NCI-H446 (cell line): ENCODE results near the gene CIAO2A.
A peak's percentile ranks its signal among the peaks of the same experiment; 100 is the strongest.
"Not testable (repeated sequence)": the region's sequence is repeated elsewhere in the genome, so short reads cannot be mapped to it uniquely, and the experiment has no call there.

ENCODE experiments used
- DNase-seq, 2 experiments: peaks; one replicate each; lab custom pipeline; 2025; lab: John Stamatoyannopoulos, UW

Gene CIAO2A

DNA sequence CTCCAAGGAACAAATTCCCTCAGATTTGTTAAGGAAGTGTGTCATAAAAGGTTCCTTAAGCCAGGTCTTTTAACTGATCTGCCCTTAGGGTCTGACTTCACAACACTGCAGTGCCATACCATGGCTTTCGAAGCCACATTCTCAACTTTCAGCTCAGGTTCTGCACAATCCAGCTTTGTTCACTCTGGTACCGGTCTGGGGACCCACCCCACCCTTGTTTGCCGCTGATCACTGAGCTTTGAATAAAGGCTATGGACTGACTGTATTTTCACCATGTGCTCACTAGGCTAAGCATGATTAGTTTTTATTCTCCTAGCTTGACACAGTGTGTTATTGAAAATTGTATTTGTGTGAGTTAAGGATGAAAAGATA is 18.0 kb upstream of the CIAO2A start:
- no peak for DNase-seq

DNA sequence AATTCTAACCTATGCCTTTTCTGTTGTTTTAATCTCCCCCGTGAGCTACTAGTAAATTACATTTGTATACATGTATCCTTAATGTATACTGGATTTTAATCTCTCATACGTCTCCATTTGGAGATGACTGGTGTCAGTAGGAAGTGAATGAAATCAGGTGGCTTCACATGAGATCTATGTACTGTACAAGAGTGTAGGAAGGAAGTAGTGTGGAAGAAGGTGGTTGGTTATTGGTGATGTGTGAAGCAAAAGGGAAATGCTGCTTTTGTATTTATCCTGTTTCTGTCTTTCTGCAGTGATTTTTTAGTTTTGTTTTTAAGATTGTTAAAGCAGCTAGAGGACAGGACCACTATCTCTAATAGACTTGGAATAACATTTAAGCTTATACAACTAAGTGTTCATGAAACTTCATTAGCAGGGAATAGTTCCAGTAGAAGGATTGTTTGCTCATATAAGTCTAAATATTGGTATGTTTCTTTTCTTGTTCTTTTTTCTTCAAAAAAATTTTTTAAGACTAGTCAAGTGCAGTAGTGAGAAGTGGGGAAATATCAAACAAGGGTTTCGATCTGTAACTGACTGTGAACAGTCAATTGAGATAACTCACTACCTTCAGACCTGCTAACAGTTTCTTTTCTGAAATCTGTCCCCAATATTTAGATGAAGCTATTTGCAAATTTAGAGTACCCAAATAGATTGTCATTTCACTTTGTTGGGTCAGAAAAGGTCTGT is 17.5 kb upstream of the CIAO2A start:
- no peak for DNase-seq

DNA sequence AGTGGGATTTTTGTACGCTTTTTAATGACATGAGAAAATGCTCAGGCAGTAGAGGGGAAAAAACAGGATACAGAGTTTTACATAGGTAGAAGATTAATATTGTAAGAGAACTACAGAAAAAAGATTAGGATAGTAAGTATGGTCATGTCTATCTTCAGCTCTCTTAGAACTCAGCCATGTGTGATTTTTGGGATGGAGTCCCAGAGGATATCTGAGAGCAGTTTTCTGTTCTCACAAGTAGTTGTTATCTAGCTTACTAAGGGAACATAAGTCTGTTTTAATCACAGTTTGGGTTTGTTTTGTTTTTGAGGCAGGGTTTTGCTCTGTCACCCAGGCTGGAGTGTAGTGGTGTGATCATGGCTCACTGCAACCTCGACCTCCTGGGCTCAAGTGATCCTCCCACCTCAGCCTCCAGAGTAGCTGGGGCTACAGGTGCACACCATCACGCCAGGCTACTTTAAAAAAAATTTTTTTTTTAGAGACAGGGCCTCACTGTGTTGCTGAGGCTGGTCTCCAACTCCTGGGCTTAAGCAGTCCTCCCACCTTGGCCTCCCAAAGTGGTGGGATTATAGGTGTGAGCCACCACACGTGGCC is 16.6 kb upstream of the CIAO2A start:
- DNase-seq, result not testable (repeated sequence)

DNA sequence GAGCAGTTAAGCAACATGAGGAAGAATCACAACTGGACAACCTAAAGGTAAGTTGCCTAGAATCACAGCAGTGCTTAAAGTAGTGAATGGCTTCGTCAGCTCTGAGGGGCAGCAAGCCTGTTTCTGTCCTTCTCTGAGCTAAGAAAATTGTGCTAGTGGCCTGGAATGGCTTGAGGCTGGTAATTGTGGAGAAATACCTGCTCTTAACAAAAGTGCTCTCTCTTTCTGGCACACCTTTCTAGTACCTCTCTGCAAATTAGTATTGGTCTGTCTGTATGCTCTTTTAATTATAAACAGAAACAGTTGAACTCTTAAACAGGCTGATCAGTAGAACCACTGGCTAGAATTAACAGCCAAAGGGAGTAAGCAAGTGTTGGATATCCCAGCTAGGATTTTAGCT is 13.7 kb upstream of the CIAO2A start:
- no peak for DNase-seq

DNA sequence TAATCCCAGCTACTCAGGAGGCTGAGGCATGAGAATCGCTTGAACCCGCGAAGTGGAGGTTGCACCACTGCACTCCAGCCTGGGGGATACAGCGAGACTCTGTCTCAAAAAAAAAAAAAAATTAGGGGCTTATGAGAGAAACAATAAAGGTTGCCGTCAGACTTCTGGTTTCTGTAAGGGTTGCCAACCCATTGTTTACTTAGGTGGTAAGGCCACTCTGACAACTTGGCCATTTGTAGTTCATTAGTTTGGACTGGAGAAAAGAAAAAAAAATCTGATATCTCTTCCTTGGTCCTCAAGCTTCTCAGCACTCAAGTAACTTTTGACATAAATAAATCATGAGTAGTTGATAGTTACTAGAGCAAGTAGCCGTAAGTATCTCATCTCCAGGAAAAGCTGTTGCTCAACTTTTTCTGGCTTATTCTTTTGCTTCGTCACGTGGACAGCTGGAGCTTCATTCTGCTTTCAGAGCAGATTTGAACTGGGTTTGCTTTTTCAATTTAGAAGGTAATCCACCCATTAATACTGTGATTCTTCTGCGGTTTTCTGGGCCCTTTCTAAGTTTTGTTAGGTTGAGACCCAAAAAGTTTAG is 11.6 kb upstream of the CIAO2A start:
- no peak for DNase-seq

DNA sequence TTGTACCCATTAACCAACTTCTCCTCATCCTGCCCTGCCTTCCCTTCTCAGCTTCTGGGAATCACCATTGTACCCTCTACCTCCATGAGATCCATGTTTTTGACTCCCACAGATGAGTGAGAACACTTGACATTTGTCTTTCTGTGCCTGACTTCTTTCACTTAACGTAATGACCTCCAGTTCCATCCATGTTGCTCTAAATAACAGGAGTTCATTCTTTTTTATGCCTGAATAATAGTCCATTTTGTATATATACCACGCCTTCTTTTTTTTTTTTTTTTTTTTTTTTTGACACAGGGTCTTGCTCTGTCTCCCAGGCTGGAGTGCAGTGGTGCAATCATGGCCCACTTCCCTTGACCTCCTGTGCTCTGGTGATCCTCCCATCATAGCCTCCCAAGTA is 8.9 kb upstream of the CIAO2A start:
- no peak for DNase-seq

DNA sequence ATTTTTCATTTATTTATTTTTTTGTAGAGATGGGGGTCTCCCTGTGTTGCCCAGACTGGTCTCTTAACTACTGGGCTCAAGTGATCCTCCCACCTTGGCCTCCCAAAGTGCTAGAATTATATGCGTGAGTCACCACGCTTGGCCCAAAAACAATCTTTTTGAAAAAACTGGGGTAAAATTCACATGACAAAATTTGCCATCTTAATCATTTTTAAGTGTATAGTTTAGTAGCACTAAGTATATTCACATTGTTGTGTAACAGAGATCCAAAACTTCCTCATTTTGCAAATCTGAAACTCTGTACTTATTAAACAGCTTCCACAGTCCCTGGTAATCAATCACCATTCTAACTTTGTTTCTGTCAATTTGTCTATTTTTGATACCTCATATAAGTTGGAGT is 7.3 kb upstream of the CIAO2A start:
- DNase-seq, result no peak

DNA sequence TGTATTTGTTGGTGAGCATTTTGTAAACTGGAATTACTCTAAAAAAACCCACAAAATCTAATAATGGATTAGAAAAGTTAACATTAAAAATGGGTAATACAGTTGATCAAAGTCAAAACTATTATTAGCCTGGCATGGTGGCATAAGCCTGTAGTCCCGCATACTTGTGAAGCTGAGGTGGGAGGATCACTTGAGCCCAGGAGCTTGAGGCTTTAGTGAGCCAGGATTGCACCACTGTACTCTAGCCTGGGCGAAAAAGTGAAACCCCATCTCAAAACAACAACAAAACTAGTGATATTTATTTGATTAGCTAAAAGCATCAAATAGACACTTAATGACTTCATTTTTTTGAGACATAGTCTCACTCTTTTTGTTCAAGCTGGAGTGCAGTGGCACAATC is 5.7 kb upstream of the CIAO2A start:
- no peak for DNase-seq

DNA sequence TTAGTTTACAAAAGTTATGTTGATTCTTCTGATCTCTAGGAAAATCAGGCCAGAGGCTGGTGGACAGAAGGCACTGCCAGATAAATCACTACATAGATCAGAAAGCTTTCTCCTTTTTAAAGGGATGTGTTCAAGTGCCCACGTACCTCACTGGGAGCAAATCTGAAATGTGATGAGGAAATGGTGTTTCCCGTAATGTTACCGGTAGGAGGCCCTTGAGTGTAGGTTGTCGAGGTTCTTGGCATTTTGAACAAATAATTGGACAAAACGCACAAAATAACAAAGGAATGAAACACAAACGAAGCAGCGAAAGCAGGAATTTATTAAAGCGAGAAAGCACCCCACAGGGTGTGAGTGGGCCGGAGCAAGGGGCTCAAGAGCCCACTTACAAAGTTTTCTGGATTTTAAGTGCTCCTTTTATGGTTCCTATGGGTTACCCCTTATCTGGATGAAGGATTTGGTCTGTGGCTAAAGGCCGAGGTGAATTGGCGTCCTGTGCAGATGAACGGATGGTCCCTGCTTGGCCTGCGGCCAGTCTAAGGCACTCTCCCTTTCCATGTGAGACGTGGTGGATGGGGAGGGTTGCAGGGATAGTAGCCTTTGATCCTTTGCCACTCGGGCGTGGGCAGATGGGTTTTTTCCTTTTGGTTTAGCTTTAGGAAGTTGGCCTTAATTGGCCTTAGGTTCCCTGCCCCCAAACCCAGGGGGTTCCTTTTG is 3.2 kb upstream of the CIAO2A start:
- peak in 1 of 2 experiments; percentile 3 for DNase-seq

DNA sequence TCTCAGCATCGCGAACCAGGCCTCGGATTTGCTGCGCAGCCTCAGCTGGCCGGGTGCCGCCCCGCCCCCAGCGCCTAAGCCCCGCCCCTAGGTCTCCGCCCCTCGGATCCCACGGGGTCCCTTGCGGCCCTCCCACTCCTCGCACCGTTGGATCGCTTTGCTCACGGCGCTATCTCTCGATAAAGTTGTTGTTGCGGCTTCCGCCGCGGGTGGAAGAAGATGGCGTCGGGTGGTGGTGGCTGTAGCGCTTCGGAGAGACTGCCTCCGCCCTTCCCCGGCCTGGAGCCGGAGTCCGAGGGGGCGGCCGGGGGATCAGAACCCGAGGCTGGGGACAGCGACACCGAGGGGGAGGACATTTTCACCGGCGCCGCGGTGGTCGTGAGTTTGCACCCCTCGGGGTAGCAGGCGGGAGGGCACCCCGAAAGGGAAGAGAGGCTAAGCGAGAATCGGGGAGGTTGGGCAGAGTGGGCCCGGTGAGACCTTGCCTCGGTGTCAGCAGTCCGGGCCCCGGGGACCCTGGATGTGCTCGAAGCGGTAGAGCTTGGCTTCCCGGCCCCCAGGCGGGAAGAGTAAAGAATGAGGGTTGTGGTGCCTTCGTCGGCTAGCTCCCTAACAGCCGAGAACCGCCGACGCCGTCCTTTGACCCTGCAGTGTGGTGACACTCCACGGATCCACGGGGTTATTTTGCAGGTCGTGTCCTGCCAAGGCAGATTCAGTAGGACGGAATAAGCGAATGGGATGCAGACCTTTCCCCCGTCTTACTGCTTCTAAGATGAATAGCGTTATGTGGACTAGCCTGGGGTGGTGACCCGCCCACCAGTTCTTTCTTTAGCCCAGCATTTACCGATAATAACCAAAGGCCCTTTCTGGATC is 2.4 kb upstream of the CIAO2A start, which contains the start of gene SNX1:
TSS of gene SNX1 (plus strand) at position 188 of the 873 bp plus-strand sequence. CDS start at position 220, 32 bp downstream.
- DNase-seq, result peak; percentile 79 to 93

DNA sequence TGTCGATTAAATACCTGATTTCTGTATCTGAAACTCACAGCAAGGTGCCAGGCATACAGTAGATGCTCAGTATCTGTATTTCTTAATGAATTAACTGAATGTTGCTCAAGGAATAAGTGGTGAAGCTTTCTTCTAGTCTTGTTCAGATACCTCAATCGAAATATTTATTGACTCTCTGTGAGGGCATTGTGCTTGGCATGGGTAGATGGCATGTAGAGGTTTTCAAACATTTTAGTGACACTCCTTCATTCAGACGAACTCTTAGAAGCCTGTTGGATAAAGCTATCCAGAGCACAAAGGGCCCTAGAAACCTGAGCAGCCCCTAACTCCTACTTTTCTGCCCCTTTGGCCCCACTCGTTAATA is 1.8 kb upstream of the CIAO2A start:
- no peak for DNase-seq

DNA sequence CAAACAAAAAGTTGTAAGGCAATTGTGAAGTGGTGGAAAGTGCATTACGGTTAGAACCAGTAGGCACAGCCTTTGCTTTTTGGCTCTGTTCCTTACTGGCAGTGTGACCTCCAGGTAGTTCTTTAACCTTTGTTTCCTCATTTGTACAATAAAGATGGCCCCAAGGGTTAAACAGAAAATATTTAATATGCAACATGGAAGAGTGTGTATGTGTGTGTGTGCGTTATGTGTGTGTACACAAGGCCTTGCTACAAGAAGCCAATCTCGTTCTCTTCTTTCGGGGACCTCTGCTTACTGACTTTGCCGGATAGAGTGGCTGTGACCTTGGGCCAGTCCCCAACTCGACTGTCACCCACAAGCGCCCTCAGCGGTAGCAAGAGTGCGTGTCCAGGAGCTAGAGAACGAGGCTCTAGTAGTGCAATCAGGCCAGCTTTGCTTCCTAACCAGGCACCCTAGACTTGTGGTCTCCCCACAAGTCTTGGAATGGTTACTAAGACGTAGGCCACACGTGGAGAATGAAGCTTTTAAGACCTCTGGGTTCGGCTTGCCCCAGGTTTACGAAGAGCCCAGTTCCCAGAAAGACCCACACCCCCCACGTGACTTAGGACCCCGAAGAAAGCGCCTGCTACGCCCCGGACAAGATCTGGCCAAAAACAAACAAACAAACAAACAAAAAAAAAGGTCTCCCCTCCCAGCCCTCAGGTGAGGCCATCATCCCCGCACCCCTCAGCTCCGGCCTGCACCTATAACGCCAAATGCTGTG is 593 bp downstream of the CIAO2A start:
- DNase-seq, result peak in 1 of 2 experiments; percentile 35

DNA sequence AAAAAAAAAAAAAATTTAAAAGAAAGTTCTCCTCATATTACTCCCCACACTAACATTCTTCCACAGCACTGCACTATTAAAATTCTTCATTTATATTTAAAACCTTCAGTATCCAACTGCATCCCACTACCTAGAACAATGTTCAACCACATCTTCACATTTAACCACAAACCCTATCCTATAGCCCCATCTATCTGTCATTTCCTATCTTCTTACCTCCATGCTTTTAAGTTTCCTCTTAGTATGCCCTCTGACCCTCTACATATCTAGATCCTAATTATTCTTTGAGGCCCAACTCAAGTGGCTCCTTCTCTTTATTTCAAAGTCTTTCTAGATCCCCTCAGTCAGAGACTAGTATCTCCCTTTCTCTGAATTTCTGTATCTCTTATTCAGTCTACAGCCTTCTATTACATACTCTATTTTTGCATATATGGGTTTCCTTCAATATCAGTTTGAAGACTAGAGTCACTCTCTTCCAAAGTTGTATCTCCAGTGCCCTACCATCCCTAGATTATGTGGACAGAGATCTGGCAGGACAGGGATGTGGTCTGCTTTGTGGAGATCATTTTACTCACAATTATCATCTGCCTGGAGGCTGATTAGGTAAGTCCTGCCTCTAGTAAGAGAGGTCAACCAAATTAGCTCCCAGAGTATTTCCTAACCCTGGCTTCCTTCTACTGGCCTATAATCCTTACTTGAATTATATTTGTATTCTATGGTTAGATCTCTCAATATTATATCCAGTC is 1.4 kb downstream of the CIAO2A start:
- no peak for DNase-seq

DNA sequence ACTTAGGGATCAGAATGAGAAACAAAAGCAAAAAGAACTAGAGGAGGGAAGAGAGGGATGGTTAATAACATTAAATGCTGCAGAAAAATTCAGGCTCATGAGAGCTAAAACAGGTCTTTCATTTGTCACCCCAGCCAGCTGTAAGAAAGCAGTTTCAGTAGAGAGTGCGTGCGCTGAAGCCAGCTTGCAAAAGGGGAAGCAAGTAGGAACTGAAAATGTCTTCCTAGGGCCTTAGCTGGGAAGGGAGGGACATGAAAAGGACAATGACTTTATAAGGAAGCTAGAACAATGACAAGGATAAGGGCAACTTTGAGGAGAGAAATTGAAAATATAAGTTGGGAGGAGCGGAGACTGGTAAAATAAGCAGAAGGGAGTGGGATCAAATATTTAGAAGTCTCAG is 3.1 kb downstream of the CIAO2A start:
- DNase-seq, result no peak

DNA sequence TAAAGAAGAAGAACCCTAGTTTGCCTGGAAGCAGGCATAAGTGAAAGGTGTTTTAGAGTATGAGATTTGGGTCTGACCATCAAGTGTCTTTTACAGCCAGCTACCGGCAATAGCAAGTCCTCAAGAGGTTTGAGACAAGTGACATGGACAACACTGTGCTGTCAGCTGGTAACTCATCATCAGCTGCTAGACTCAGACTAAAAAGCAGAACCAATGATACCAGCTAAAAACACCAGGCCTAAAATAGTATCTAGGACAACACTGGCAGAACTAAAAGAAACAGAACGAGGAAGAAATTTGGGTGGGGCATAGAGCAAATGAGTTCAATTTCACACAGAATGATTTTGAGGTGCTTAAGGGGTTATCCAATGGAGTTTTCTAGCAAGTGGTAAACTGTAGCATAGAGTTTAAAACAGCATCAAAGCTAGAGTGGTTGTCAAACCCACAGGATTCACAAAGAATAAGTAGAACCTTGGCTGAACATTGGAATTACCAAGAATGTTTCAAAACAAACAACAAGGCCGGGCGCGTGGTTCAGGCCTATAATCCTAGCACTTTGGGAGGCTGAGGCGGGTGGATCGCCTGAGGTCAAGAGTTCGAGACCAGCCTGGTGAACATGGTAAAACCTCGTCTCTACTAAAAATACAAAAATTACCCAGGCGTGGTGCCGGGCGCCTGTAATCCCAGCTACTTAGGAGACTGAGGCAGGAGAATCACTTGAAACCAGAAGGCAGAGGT is 3.9 kb downstream of the CIAO2A start:
- no peak for DNase-seq

DNA sequence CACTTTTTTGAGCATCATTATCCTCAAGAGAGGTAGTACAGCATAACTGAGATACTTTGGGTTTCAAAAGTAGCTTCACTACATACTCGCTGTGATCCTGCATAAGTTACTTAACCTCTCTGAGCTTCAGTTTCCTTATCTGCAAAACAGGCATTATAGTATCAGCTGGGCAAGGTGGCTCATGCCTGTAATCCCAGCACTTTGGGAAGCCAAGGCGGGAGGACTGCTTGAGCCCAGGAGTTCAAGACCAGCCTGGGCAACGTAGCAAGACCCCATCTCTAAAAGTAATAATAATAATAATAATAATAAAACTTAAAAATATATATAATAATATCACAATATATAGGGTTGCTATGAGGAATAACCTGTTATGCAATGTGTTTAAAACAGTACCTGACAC is 10.9 kb downstream of the CIAO2A start:
- no peak for DNase-seq

DNA sequence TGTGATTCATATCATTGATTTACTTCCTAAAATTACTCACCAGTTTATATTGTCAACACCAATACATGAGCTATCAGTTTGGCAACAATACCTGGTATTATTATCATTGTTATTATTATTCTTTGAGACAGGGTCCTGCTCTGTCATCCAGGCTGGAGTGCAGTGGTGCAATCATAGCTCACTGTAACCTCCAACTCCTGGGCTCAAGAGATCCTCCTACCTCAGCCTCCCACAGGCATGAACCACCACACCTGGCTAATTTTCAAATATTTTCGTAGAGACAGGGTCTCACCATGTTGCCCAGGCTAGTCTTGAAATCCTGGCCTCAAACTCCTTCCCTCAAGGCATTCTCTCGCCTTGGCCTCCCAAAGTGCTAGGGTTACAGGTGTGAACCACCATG is 20.1 kb downstream of the CIAO2A start:
- not testable (repeated sequence) for DNase-seq

DNA sequence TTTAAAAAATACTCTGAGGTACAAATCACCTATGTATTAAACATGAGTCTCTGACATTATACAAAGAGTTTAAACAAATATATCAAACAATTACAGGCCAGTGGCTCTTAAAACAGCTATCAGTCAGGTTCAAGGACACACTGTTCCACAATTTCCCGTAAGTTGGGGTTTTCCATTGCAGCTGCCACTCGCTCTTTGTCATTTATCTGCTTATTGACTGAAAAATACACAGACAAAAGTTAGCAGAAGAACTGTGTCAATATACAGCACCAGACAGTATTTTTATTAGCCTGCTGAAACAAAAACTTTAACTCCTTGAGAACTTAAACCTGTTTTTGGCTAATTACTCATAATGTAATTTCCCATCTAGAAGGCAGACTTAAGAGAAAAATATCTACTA is 20.8 kb downstream of the CIAO2A start:
- no peak for DNase-seq

DNA sequence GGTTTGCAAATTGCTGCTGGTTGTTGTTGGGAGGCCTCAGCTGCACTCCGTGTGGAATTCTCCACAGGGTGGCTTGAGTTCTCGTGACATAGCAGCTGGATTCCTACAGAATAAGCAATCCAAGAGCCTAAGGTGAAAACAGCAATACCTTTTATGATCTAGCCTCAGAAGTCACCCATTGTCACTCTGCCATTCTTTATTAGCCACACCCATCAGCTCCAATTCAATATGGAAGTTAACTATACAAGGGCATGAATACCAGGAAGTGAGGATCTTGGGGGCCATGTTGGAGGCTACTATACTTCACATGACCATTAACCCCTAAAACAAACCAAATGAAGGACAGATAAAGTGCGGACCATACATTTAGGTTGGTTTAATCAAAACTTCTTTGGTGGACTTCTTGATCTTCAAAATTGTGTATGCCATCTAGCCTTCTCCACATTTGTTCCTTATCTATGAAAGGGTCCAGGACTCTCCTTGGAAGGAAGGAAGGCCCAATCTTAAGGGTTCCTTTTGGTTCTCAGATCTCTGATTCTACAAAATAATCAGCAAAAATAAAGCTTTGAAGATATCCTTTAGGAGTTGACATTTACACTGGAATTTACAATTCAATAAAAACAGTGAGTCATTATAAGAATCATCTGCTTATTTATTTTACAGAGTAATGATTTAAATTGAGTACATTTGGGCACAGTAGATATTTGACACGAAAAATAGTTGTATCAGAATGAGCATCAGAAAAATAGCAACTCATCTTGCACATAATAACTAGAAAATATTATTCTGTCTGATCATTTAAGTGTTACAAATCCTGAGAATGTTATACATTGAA is 21.5 kb downstream of the CIAO2A start:
- no peak for DNase-seq
